NCI-H82 (cell line): Measurements from ENCODE around the gene ZNF331.
"Not testable (repeated sequence)": the region's sequence is repeated elsewhere in the genome, so short reads cannot be mapped to it uniquely, and the experiment has no call there.

Source experiments
- DNase-seq: peaks from one replicate; lab custom pipeline; 2025; lab: John Stamatoyannopoulos, UW

ZNF331 gene

DNA sequence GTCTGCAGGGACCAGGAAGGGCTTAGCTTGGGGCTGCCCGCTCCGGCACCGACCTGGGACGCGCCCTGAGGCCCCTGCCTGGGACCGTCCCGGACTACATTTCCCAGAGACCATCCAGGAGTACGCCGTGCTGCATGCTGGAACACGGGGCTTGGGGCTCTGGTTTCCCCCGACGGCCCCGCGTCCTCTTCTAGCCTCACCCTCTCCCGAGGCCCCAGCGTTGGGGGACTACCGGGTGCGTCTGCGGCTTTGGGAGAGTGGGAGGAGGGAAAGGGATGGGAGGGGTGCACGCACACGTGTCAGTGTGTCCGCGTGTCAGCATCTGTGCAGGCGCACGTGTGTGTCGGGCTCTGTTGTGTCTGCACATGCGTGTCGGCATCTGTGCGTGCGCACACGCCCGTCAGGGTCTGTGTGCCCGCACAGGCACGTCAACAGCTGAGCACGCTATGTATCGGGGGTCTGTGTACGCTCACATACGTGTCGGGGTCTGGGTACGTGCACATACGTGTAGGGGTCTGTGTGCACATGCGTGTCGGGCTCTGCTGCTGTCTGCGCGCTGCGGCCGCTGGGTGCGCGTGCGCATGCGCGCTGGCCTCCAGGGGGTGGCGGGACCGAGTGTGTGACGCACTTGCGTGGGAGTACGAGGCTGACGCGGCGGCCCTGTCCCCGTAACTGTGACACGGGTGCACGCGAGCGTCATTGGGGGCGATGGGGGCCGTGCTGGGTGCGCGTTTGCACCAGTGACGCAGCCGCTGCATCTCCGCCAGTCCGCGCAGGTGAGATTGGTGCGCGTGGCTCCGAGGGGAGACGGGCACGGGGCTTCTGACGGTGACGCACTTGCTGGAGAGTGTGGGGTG is at the start of gene ZNF331:
ZNF331 (plus strand) TSS at position 625 of the 857 bp plus-strand sequence. CDS start 31,232 bp downstream, outside the sequence.
- peak; percentile 82 for DNase-seq

GRCh38 chr19:53492153-53492552 is 45.8 kb upstream of the ZNF331 start:
- no peak for DNase-seq

- peak; percentile 29 for DNase-seq
Measured at GRCh38 chr19:53497311-53498023, 40.5 kb upstream of the ZNF331 start.

DNA sequence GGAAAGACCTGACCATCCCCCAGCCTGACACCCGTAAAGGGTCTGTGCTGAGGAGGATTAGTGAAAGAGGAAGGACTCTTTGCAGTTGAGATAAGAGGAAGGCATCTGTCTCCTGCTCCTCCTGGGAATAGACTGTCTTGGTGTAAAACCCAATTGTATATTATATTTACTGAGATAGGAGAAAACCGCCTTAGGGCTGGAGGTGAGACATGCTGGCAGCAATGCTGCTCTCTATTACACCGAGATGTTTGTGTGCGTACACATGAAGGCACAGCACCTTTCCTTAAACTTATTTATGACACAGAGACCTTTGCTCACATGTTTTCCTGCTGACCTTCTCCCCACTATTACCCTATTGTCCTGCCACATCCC is 39.9 kb upstream of the ZNF331 start:
- DNase-seq = peak; percentile 40

DNA sequence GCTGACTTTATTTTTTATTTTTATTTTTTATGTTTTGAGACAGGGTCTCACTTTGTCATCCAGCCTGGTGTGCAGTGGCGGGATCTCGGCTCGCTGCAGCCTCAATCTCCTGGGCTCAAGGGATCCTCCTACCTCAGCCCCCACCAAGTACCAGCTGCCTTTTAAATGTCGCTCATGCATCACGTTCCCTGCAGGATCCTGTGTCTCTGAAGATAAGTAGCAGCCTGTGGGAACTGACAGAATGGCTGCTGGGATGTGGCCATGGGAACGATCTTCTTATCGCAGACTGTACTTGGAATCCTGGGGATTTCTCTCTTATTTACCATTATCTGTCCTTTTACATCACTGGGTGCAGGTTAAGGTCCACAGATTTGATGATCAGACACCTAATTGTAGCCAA is 34.8 kb upstream of the ZNF331 start:
- DNase-seq = peak; percentile 5

DNA sequence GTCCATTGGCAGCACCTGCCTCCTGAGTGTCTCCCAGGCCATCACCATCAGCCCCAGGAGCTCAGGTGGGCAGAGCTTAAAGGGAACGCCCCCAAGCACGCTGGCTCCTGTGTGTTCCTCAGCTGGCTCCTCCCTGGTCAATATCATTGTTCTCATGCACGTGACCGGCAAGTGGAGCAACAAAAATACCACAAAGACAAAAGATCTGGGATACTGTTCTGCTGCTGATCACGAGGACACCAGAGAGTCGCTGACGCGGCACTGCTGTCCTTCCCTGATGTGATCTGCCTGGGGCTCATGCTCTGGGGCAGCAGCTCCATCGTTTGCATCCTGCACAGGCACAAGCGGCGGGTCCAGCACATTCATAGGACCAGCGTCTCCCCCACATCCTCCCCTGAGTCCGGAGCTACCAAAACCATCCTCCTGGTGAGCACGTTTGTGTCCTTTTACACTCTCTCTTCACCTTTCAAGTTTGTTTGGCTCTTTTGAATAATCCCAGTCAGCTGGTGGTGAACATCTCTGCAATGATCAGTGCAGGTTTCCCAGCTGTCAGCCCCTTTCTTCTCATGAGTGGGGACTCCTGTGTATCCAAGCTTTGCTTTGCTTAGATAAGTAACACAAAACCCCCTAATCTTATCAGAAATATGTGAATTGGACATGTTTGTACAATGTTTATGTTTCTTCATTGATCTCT is 34.1 kb upstream of the ZNF331 start:
- not testable (repeated sequence) for DNase-seq

- peak; percentile 55 for DNase-seq
Measured at GRCh38 chr19:53504365-53504703, 33.6 kb upstream of the ZNF331 start.

DNA sequence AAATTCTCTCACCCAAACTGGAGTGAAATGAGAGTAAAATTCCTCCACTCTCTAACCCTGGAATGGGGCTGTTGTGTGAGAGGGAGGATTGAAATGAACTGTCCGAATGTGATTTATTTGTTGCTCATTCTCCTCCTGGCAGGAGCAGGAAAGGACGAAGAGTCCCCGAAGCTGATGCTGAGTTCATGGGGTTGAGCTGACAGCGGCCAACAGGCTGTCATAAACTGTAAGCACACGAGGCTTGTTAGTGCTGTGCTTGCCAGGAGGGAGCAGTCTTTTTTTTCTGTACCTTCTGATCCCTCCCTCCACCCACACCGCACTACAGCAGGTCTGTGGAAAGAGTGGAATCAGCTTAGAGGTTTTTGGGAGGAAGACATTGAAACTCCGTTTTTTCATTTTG is 33.1 kb upstream of the ZNF331 start:
- peak; percentile 12 for DNase-seq

- no peak for DNase-seq
Measured at GRCh38 chr19:53506728-53507127, 31.2 kb upstream of the ZNF331 start.

- DNase-seq = no peak
Measured at GRCh38 chr19:53507523-53508442, 30.2 kb upstream of the ZNF331 start.

DNA sequence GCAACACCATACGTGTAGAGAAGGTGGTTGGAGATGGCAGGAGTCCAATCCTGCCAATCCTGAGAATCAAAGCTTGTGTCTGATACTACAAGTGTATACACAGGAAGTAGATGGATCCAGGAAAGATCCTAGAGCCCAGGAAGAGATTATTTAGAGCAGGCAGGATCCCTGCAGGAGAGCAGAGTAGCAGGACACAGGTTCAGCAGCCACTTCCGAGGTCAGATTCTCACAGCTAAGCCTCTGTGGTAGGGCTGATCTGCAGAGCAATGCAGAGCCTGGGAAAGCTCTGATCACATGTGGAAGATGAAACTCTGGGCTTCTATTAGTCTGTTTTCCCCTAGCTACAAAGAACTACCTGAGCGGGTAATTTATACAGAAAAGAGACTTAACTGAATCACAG is 28.5 kb upstream of the ZNF331 start:
- DNase-seq = no peak

- no peak for DNase-seq
Measured at GRCh38 chr19:53509845-53510244, 28.1 kb upstream of the ZNF331 start.

DNA sequence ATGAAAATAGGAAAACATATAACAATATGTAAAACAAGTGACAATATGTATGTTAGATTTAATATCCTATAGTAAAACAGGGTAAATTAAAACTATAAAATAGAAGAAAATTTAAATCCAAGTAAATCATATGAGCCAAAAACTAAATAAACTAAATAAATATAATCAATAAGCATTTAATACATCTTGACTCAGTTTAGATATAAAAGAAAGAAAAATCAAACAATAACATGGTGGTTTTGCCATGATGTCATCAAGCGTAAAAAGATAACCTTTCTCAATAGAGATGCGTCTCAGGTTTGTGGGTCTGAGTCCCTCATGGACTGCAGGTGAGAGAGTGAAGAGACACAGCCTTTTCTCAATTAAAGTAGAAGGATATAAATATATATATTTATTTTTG is 26.6 kb upstream of the ZNF331 start:
- DNase-seq = no peak

- peak; percentile 77 for DNase-seq
Measured at GRCh38 chr19:53511933-53512374, 26.0 kb upstream of the ZNF331 start.

DNA sequence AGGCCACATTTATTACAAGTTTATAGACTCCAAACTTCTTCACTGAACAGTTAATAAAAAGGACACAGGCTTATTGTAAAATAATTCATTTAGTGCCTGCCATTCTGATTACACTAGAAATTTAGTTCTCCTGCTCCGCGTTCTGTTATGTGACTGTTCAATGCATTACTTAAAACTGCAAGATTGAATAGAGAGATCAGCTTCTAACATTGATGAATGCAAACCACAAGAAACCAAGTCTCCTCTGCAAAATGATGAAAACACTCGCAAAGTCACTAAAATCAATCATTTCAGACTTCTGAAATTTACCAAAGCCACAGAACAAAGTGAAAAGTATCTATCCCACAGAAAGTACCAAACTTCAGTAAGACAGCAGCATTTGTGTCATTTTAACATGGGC is 22.9 kb upstream of the ZNF331 start:
- DNase-seq = not testable (repeated sequence)

GRCh38 chr19:53517114-53517741 is 20.7 kb upstream of the ZNF331 start:
- DNase-seq = no peak

DNA sequence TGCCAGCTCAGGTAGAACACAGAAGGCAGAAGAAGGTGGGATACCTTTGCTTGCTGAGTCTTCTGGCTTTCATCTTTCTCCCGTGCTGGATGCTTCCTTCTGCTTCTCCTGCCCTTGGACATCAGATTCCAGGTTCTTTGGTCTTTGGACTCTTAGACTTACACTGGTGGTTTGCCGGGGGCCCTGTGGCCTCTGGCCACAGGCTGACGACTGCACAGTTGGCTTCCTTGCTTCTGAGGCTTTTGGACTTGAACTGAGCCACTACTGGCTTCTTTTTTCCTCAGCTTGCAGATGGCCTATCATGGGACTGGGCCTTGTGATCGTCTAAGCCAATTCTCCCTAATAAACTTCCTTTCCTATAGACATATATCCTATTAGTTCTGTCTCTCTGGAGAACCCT is 19.8 kb upstream of the ZNF331 start:
- DNase-seq = peak; percentile 29

- peak; percentile 21 for DNase-seq
Measured at GRCh38 chr19:53518716-53519115, 19.2 kb upstream of the ZNF331 start.

GRCh38 chr19:53519446-53519845 is 18.5 kb upstream of the ZNF331 start:
- no peak for DNase-seq

DNA sequence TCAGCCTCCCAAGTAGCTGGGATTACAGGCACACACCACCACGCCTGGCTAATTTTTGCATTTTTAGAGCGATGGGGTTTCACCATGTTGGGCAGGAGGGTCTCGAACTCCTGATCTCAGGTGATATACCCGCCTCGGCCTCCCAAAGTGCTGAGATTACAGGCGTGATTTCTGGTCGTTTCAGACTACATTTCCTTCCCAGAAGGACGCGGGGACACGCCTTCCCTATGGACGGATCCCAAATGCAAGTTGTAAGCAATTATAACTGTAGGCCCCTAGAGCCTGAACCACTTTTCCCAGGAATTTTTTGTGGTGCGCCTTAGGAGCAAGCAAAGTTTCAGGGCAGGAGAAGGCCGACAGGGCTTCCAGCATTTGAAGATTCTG is 17.8 kb upstream of the ZNF331 start:
- no peak for DNase-seq
